ENCODE measurements around the gene DNER. TPM values are rescaled to one million over a fixed set of nuclear protein-coding genes. Genes with fewer than 3 reads are reported as not detected.

Gene DNER
- total RNA-seq, 2 donors from 2014 or later, result 0.27 to 3.3 TPM

GRCh38 chr2:229429589-229429988 is 284.8 kb downstream of the DNER start:
- no peak for ATAC-seq (ENCODE audit: insufficient number of reproducible peaks, low FRiP score, low read depth)
- Histone ChIP-seq H3K27me3 (replicated peaks; ENCODE audit: insufficient read depth) (no peaks in the 10 kb centered on the region), H3K36me3 (no peaks in the 10 kb centered on the region), H3K4me1 (ENCODE audit: control insufficient read depth in 1 of 2, low read depth in 2 of 2) (peaks cover 7 to 37% of the 10 kb centered on the region in 2 donors), H3K9me3 (no peaks in the 10 kb centered on the region), H3K27ac (no peak overlapping the region), H3K4me3 (no peak overlapping the region)
- no peak for DNase-seq (ENCODE audit: low spot score)
- no peak for TF ChIP-seq CTCF (IDR thresholded peaks at IDR 0.05)

GRCh38 chr2:229426464-229426863 is 287.9 kb downstream of the DNER start:
- Histone ChIP-seq H3K27me3 (replicated peaks; ENCODE audit: insufficient read depth) (no peaks in the 10 kb centered on the region), H3K4me1 (ENCODE audit: control insufficient read depth in 1 of 2, low read depth in 2 of 2) (peaks cover 4 to 18% of the 10 kb centered on the region in 2 donors), H3K4me3 (no peak overlapping the region), H3K36me3 (no peaks in the 10 kb centered on the region), H3K27ac (no peak overlapping the region), H3K9me3 (no peaks in the 10 kb centered on the region)
- DNase-seq (ENCODE audit: low spot score) (no peak), ATAC-seq (ENCODE audit: insufficient number of reproducible peaks, low FRiP score, low read depth) (no peak)
- no peak for TF ChIP-seq CTCF (IDR thresholded peaks at IDR 0.05)

DNA sequence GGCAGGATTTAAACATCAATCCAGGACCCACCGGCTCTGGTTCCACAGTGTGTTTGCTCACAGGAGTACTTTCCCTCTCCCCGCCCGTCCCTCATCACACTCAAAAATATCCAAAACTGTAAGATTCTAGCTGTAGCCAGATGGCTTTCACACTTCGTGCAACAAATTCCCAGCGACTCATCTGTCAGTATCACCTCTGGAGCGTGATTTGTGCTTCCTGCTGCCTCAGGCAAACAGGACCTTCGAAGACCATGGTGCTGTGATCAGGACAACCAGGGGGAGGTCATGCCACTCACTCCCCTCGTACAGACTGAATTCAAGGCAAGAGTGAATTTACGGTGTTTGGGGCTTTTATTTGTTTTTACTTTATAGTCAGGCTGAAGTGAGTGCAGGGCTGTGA is 288.8 kb downstream of the DNER start:
- H3K27me3 ChIP-seq (replicated peaks; ENCODE audit: insufficient read depth), result no peaks in the 10 kb centered on the region
- no peak for TF ChIP-seq CTCF (IDR thresholded peaks at IDR 0.05)
- H3K9me3 ChIP-seq, result no peaks in the 10 kb centered on the region
- no peak overlapping the region for H3K4me3 ChIP-seq
- no peak overlapping the region for H3K27ac ChIP-seq
- ATAC-seq (ENCODE audit: insufficient number of reproducible peaks, low FRiP score, low read depth) (no peak), DNase-seq (ENCODE audit: low spot score) (no peak)
- H3K4me1 ChIP-seq (ENCODE audit: control insufficient read depth in 1 of 2, low read depth in 2 of 2), result peaks cover 0 to 17% of the 10 kb centered on the region in 2 donors
- no peaks in the 10 kb centered on the region for H3K36me3 ChIP-seq

GRCh38 chr2:229422063-229422462 is 292.3 kb downstream of the DNER start:
- DNase-seq (ENCODE audit: low spot score) (no peak), ATAC-seq (ENCODE audit: insufficient number of reproducible peaks, low FRiP score, low read depth) (no peak)
- no peak overlapping the region for H3K4me3 ChIP-seq
- H3K36me3 ChIP-seq, result no peaks in the 10 kb centered on the region
- no peaks in the 10 kb centered on the region for H3K27me3 ChIP-seq (replicated peaks; ENCODE audit: insufficient read depth)
- no peak for TF ChIP-seq CTCF (IDR thresholded peaks at IDR 0.05)
- no peaks in the 10 kb centered on the region for H3K9me3 ChIP-seq
- H3K27ac ChIP-seq, result no peak overlapping the region
- peaks cover 22 to 40% of the 10 kb centered on the region in 2 donors for H3K4me1 ChIP-seq (ENCODE audit: control insufficient read depth in 1 of 2, low read depth in 2 of 2)

DNA sequence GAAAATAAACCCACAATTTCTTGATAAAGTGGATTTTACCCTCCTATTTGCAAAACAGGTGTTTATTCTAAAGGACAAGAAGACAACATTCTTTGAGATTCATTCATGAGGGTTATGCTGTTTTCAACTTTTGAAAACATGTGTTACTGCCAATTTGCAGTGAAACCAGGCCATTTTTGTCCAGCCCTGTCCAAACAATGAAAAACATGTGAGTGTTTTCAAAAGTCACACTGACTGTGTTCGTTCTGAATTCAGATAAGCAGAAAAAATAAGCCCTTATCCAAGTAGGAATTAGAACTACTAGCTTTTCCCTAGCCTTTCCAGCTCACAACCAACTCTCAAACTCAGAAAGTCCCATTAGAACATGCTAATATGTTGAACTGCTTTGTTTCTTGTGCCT is 295.2 kb downstream of the DNER start:
- no peak for TF ChIP-seq CTCF (IDR thresholded peaks at IDR 0.05)
- Histone ChIP-seq H3K27ac (peak overlapping the region; percentile 85 to 97), H3K4me3 (no peak overlapping the region), H3K27me3 (replicated peaks; ENCODE audit: insufficient read depth) (no peaks in the 10 kb centered on the region), H3K9me3 (no peaks in the 10 kb centered on the region), H3K36me3 (no peaks in the 10 kb centered on the region), H3K4me1 (ENCODE audit: control insufficient read depth in 1 of 2, low read depth in 2 of 2) (peaks cover 35 to 68% of the 10 kb centered on the region in 2 donors)
- no peak for DNase-seq (ENCODE audit: low spot score)
- ATAC-seq (ENCODE audit: insufficient number of reproducible peaks, low FRiP score, low read depth), result peak; percentile 50
